ENCODE measurements around the gene LOXL1.

DNA sequence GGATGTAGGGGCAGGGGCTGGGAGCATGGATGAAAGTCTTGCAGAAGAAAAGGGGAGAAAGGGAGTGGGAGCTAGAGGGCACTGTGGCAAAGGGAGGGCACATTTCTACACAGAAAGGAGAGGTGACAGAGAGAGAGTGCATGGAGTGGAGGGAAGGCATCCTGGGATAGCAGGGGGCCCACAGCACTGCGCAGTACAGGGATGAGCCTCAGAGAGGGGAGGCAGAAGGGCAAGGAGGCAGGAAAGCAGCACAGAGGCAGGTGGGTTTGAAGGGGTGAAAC, 60.5 kb downstream of the LOXL1 start:
- TF ChIP-seq EP300 (IDR thresholded peaks at IDR 0.05) (no peak), POLR2A (IDR thresholded peaks at IDR 0.05) (no peak), POLR2AphosphoS5 (IDR thresholded peaks at IDR 0.05) (no peak)
- TF ChIP-seq, protein P1, sequence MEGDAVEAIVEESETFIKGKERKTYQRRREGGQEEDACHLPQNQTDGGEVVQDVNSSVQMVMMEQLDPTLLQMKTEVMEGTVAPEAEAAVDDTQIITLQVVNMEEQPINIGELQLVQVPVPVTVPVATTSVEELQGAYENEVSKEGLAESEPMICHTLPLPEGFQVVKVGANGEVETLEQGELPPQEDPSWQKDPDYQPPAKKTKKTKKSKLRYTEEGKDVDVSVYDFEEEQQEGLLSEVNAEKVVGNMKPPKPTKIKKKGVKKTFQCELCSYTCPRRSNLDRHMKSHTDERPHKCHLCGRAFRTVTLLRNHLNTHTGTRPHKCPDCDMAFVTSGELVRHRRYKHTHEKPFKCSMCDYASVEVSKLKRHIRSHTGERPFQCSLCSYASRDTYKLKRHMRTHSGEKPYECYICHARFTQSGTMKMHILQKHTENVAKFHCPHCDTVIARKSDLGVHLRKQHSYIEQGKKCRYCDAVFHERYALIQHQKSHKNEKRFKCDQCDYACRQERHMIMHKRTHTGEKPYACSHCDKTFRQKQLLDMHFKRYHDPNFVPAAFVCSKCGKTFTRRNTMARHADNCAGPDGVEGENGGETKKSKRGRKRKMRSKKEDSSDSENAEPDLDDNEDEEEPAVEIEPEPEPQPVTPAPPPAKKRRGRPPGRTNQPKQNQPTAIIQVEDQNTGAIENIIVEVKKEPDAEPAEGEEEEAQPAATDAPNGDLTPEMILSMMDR (IDR thresholded peaks at IDR 0.05), result no peak
